ACHN (cell line): ENCODE measurements around the gene SMG9.
"Not testable (repeated sequence)": the region's sequence is repeated elsewhere in the genome, so short reads cannot be mapped to it uniquely, and the experiment has no call there.

ENCODE experiments used
- DNase-seq: peaks from one replicate; pipeline ENCODE4 v3.0.0-alpha.2; 2015
- in situ Hi-C: cut with HindIII; loops from 2 replicates; pipeline ENCODE4 v1.10.0; 2017; ENCODE audit warnings: low sequenced_read_pairs, low pct_ligation_motif_present, low pct_unique_long_range_greater_than_20kb

Gene SMG9

GRCh38 chr19:43764684-43765083 lies 9.9 kb upstream of the SMG9 start:
- DNase-seq, in situ Hi-C loops: not testable (repeated sequence)

- in situ Hi-C loops, result no loop called here
- DNase-seq, result no peak
Observed at GRCh38 chr19:43763473-43763939, 8.7 kb upstream of the SMG9 start.

GRCh38 chr19:43762814-43763213 lies 8.1 kb upstream of the SMG9 start:
- in situ Hi-C loops, result no loop called here
- no peak for DNase-seq

- in situ Hi-C loops, result no loop called here
- DNase-seq, result no peak
Observed at GRCh38 chr19:43760941-43761340, 6.2 kb upstream of the SMG9 start.

- in situ Hi-C loops, result no loop called here
- peak; percentile 39 for DNase-seq
Observed at GRCh38 chr19:43759515-43759914, 4.8 kb upstream of the SMG9 start.

- peak; percentile 64 for DNase-seq
- in situ Hi-C loops, result no loop called here
Observed at GRCh38 chr19:43755256-43755801, 567 bp upstream of the SMG9 start.

GRCh38 chr19:43754253-43754502 lies 584 bp downstream of the SMG9 start:
- in situ Hi-C loops, result no loop called here
- no peak for DNase-seq

GRCh38 chr19:43752287-43752875 lies 2.4 kb downstream of the SMG9 start:
- in situ Hi-C loops, result no loop called here
- no peak for DNase-seq

GRCh38 chr19:43751466-43752220 lies 3.1 kb downstream of the SMG9 start:
- in situ Hi-C loops, result no loop called here
- DNase-seq, result no peak

- in situ Hi-C loops, result no loop called here
- no peak for DNase-seq
Observed at GRCh38 chr19:43749898-43750297, 4.9 kb downstream of the SMG9 start.

- in situ Hi-C loops, result no loop called here
- no peak for DNase-seq
Observed at GRCh38 chr19:43749152-43749551, 5.6 kb downstream of the SMG9 start.

- in situ Hi-C loops, result no loop called here
- DNase-seq, result no peak
Observed at GRCh38 chr19:43748685-43749084, 6.1 kb downstream of the SMG9 start.

GRCh38 chr19:43748205-43748594 lies 6.6 kb downstream of the SMG9 start:
- in situ Hi-C loops, result no loop called here
- no peak for DNase-seq

- in situ Hi-C loops, result no loop called here
Observed at GRCh38 chr19:43747557-43748204, 7.1 kb downstream of the SMG9 start.

GRCh38 chr19:43743059-43743458 lies 11.7 kb downstream of the SMG9 start:
- peak; percentile 11 for DNase-seq
- in situ Hi-C loops, result no loop called here

More at GRCh38 chr19:43747557-43748204, 7.1 kb downstream of the SMG9 start:
- DNase-seq, result no peak

GRCh38 chr19:43741075-43741825 lies 13.5 kb downstream of the SMG9 start:
- DNase-seq, result no peak
- in situ Hi-C loops, result no loop called here

GRCh38 chr19:43739439-43740235 lies 15.1 kb downstream of the SMG9 start:
- in situ Hi-C loops, result no loop called here
- no peak for DNase-seq

- in situ Hi-C loops, result no loop called here
- no peak for DNase-seq
Observed at GRCh38 chr19:43738780-43739211, 16.0 kb downstream of the SMG9 start.
